Measurements from ENCODE around the gene SMAD6.

SMAD6 gene

DNA sequence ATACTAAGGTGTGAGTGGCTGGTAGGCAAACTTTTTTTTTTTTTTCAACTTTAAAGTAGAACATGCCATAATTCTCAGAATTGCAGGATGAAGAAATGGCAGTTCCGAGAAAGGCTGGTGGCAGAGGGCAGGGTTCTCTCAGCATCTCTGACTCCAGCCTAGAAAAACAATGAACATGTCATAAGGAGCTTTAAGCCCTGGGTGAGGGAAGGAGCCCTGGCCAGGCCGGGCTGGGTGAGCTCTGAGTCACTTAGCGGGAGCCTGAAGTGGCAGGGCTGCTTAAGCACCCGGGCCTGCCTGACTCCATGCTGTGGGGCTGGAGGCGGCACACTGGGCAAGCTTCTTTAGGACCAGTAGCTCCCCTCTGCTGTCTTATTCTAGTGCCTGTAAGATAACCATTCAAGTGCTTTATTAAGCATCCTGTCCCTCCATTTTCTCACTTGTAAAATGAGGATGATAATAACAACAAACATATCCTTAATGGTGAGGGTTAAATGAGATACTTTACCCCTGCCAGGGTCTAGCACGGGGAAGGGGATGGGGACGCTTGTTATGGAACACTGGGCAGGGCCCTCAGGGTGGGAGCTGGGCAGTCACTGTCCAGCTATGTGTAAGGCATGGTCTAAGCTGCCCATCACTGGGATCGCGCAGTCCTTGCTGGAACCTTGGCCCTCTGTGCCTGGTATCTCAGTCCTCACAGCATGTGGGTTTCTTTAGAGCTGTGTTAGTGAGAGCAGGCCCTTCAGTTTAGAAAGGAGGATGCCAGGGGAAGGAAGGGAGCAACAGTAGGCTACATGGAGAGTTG, 18.4 kb downstream of the SMAD6 start:
- TF ChIP-seq, protein P1, sequence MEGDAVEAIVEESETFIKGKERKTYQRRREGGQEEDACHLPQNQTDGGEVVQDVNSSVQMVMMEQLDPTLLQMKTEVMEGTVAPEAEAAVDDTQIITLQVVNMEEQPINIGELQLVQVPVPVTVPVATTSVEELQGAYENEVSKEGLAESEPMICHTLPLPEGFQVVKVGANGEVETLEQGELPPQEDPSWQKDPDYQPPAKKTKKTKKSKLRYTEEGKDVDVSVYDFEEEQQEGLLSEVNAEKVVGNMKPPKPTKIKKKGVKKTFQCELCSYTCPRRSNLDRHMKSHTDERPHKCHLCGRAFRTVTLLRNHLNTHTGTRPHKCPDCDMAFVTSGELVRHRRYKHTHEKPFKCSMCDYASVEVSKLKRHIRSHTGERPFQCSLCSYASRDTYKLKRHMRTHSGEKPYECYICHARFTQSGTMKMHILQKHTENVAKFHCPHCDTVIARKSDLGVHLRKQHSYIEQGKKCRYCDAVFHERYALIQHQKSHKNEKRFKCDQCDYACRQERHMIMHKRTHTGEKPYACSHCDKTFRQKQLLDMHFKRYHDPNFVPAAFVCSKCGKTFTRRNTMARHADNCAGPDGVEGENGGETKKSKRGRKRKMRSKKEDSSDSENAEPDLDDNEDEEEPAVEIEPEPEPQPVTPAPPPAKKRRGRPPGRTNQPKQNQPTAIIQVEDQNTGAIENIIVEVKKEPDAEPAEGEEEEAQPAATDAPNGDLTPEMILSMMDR (IDR thresholded peaks at IDR 0.05; ENCODE audit: borderline replicate concordance, insufficient read depth, low read depth, low read length): no peak
- no peak overlapping the region for H3K4me3 ChIP-seq (ENCODE audit: low read depth, low read length)

DNA sequence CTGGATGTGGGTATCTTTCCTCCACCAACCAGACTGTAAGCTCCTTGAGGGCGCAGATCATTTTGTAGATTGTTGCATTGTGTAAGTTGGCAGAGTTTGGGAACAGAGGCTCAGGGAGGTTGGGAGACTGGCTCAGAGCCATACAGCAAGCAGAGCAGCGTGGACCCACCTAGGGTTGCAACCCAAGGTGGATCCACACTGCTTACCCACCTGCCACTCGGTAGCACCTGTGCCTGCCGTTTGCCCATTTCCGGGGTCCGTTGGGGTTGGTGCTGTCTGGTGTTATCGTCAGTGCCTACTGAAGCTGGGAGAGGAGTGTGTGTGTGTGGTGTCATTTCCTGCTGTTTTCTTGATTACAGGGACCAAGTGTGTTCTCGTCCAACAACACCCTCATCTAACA, 19.0 kb downstream of the SMAD6 start:
- H3K4me3 ChIP-seq (ENCODE audit: low read depth, low read length): no peak overlapping the region
- TF ChIP-seq, protein P1 (IDR thresholded peaks at IDR 0.05; ENCODE audit: borderline replicate concordance, insufficient read depth, low read depth, low read length): no peak

DNA sequence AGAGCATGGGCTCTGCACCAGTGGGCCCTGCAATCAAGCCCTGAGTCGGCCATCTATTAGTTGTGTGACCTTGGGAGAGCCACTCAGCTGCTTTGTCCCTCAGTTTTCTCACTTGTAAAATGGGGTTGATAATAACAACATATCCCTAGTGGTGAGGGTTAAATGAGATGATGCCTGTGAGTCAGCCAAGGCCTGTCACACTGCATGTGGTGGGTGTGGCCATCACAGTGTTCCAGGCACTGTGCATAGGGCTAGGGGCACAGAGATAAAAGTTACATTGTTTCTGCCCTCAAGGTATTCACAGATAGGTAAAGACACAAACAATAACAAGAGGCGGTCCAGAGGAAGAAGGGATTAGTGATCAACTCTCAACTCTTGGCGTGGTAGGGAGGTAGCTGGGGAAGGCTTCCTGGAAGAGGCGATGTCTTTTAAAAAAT, 19.5 kb downstream of the SMAD6 start:
- TF ChIP-seq, protein P1 (IDR thresholded peaks at IDR 0.05; ENCODE audit: borderline replicate concordance, insufficient read depth, low read depth, low read length): no peak
- H3K4me3 ChIP-seq (ENCODE audit: low read depth, low read length): no peak overlapping the region

DNA sequence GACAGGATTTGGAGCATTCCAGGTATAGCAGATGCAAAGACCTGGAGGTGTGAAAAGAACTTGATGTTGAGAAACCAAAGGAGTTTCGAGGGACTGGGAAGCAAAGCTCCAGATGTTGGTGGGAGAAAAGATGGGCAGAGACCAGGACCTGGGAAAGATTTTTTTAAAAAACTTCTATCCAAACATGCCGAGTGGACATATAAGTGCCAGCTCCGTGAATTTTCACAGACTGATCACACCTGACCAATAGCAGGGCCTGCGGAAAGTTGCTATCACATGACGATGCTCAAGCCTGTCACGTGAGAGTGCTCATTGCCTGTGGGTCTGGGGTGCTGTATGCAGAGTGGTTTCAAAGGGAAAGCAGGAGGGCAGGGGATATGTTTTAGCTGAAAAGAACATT, 19.9 kb downstream of the SMAD6 start:
- no peak overlapping the region for H3K4me3 ChIP-seq (ENCODE audit: low read depth, low read length)
- TF ChIP-seq, protein P1 (IDR thresholded peaks at IDR 0.05; ENCODE audit: borderline replicate concordance, insufficient read depth, low read depth, low read length): no peak

DNA sequence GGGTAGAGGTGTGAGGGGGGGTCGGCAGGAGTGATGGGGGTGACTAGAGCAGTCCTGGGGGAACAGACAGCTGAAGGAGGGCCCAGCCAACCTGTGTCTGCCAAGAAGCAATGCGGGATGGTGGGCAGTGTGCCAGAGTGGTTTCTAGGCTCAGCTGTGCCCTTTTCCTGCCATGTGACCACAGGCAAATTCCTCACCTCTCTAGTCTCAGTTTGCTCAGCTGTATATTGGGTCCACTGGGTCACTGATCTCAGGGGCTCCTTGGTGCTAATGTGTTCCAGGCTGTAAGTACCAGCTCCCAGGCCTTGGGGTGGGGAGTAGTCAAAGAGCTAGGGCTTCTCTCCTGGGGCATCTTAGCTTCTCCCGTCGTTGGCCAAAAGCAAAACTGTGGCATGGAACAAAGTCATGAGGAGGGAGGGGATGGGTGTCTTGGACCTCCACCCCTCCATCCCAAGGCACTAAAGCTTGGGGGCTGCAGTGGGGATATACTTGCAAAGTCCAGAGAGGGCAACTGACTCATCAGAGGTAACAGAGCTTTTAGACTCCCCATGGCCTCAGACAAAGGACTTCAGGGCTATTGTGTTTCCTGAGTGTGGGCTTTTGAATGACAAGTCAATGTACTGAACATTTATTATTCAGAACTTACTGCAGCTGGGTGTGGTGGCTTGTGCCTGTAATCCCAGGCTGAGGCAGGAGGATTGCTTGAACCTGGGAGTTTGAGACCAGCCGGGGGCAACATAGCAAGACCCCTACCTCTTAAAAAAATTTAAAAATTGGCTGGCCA, 20.9 kb downstream of the SMAD6 start:
- TF ChIP-seq, protein P1 (IDR thresholded peaks at IDR 0.05; ENCODE audit: borderline replicate concordance, insufficient read depth, low read depth, low read length): no peak
- no peak overlapping the region for H3K4me3 ChIP-seq (ENCODE audit: low read depth, low read length)

DNA sequence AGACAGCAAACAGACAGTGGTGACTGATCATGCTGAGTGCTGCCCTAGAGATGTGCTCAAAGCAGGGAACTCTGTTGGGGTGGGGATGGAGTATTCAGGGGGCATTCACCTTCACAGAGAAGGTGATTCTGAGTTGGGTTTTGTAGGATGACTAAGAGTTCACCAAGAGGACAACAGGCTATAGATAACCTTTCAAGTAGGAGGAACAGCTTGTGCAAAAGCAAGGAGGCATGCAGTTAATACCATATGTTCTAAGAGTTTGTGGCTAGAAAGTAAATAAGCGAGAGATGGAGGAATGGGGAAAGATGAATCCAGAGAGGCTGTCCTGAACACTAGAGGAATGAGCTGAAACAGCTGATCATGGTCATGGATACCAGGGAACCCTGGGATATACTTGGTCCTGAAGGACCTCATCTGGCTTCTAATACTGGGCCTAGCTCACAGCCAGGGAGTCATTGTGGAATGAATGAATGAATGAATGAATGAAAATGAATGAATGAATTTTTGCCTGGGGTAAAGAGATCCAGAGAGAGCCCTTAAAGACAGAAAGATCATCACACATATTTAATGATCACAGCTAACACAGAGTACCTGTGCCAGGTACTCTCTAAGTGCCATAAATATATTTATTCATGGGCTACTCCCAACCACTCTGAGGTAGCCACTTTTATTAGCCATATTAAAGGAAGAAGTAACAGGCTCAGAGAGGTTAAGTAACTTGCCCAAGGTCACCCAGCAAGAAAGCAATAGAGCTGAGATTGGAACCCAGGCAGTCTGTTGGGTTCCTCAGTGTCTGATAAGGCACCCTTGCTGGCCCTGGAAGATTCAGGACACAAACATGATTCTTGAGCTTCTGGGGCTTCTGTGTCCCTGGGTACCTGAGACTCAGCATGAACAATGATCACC, 22.0 kb downstream of the SMAD6 start:
- no peak overlapping the region for H3K4me3 ChIP-seq (ENCODE audit: low read depth, low read length)
- TF ChIP-seq, protein P1 (IDR thresholded peaks at IDR 0.05; ENCODE audit: borderline replicate concordance, insufficient read depth, low read depth, low read length): no peak

Measured in GM12875 (cell line).